Neural crest cell (in vitro differentiated cells): ENCODE data around the gene ZNF791. TPM values are rescaled to one million over a fixed set of nuclear protein-coding genes. Genes with fewer than 3 reads are reported as not detected.
A peak's percentile ranks its signal among the peaks of the same experiment; 100 is the strongest.

Source experiments
- DNase-seq: peaks from one replicate; pipeline ENCODE4 v3.0.0; 2021; ENCODE audit warnings: low read depth, mixed read lengths, low spot score
- H3K27ac Mint-ChIP-seq: one replicate; pipeline ENCODE4 v1.8.0; 2021; ENCODE audit warnings: mild to moderate bottlenecking, mixed read lengths; ENCODE audit not compliant: unreplicated experiment
- H3K27me3 Mint-ChIP-seq: 2 replicates; pipeline ENCODE4 v1.8.0; 2021; ENCODE audit warnings: low read depth, mild to moderate bottlenecking, mixed read lengths
- H3K36me3 Mint-ChIP-seq: 2 replicates; pipeline ENCODE4 v1.8.0; 2021; ENCODE audit warnings: low read depth, mild to moderate bottlenecking, mixed read lengths
- H3K4me1 Mint-ChIP-seq: 2 replicates; pipeline ENCODE4 v1.8.0; 2021; ENCODE audit warnings: mixed read lengths
- H3K4me3 Mint-ChIP-seq: one replicate; pipeline ENCODE4 v1.8.0; 2021; ENCODE audit warnings: mild to moderate bottlenecking, mixed read lengths
- H3K9me3 Mint-ChIP-seq: 2 replicates; pipeline ENCODE4 v1.8.0; 2021; ENCODE audit warnings: mixed read lengths
- CTCF ChIP-seq: fragments of 200-600 bp; sonication (generic); conservative IDR thresholded peaks from 2 replicates; pipeline ENCODE4 v1.5.0; 2021; ENCODE audit warnings: antibody characterized with exemption, mild to moderate bottlenecking
- total RNA-seq: library from RNA; stranded (reverse); gene quantifications from 2 replicates; pipeline ENCODE4 v1.2.1, GENCODE V29; 2021

Gene ZNF791
- total RNA-seq, 1 donor from 2014 or later, result 22.4 TPM

GRCh38 chr19:12655546-12655945 is 44.8 kb downstream of the ZNF791 start:
- H3K9me3 Mint-ChIP-seq, result no peaks in the 10 kb centered on the region
- DNase-seq, result no peak
- TF ChIP-seq CTCF, result no peak
- peaks cover 20% of the 10 kb centered on the region for H3K36me3 Mint-ChIP-seq
- no peak overlapping the region for H3K4me3 Mint-ChIP-seq
- no peaks in the 10 kb centered on the region for H3K27me3 Mint-ChIP-seq
- H3K27ac Mint-ChIP-seq, result no peak overlapping the region
- no peaks in the 10 kb centered on the region for H3K4me1 Mint-ChIP-seq

GRCh38 chr19:12656899-12657571 is 46.3 kb downstream of the ZNF791 start:
- Mint-ChIP-seq H3K4me3 (no peak overlapping the region), H3K4me1 (no peaks in the 10 kb centered on the region), H3K27ac (no peak overlapping the region), H3K27me3 (no peaks in the 10 kb centered on the region), H3K36me3 (peaks cover 16% of the 10 kb centered on the region), H3K9me3 (no peaks in the 10 kb centered on the region)
- DNase-seq, result no peak
- TF ChIP-seq CTCF, result no peak

- Mint-ChIP-seq H3K4me3 (no peak overlapping the region), H3K4me1 (no peaks in the 10 kb centered on the region), H3K36me3 (peaks cover 16% of the 10 kb centered on the region), H3K9me3 (no peaks in the 10 kb centered on the region), H3K27ac (no peak overlapping the region), H3K27me3 (no peaks in the 10 kb centered on the region)
- TF ChIP-seq CTCF, result no peak
- DNase-seq, result no peak
Observed at GRCh38 chr19:12657966-12658365, 47.2 kb downstream of the ZNF791 start.

GRCh38 chr19:12660980-12661379 is 50.3 kb downstream of the ZNF791 start:
- TF ChIP-seq CTCF, result no peak
- no peaks in the 10 kb centered on the region for H3K27me3 Mint-ChIP-seq
- peaks cover 7% of the 10 kb centered on the region for H3K36me3 Mint-ChIP-seq
- no peaks in the 10 kb centered on the region for H3K9me3 Mint-ChIP-seq
- no peak overlapping the region for H3K4me3 Mint-ChIP-seq
- no peak for DNase-seq
- H3K4me1 Mint-ChIP-seq, result peaks cover 4% of the 10 kb centered on the region
- H3K27ac Mint-ChIP-seq, result no peak overlapping the region

GRCh38 chr19:12664406-12665280 is 53.9 kb downstream of the ZNF791 start:
- TF ChIP-seq CTCF, result no peak
- peaks cover 3% of the 10 kb centered on the region for H3K36me3 Mint-ChIP-seq
- H3K27ac Mint-ChIP-seq, result no peak overlapping the region
- no peaks in the 10 kb centered on the region for H3K9me3 Mint-ChIP-seq
- H3K4me3 Mint-ChIP-seq, result peak overlapping the region; percentile 78
- H3K4me1 Mint-ChIP-seq, result peaks cover 36% of the 10 kb centered on the region
- no peak for DNase-seq
- H3K27me3 Mint-ChIP-seq, result no peaks in the 10 kb centered on the region
